GM23338 (cell line): ENCODE measurements around the gene SIRT3. TPM values are rescaled to one million over a fixed set of nuclear protein-coding genes. Genes with fewer than 3 reads are reported as not detected.

Experiments
- ATAC-seq: fragments of 200-7000 bp; cut with Tn5 transposase; 3 replicates; pipeline ENCODE4 v1.9.1; 2020
- DNase-seq: peaks from one replicate; pipeline ENCODE4 v3.0.0-alpha.2; 2015; ENCODE audit warnings: low spot score
- H2AFZ ChIP-seq: fragments of 200-600 bp; sonication (generic); 2 replicates; pipeline ENCODE4 v1.8.0; 2016; ENCODE audit warnings: antibody characterized with exemption, mild to moderate bottlenecking, moderate library complexity
- H3F3A ChIP-seq: fragments of 200-600 bp; sonication (generic); replicated peaks from 2 replicates; pipeline ENCODE4 v1.8.0; 2017; ENCODE audit warnings: antibody characterized with exemption, mixed run types, low read depth
- H3K27ac ChIP-seq: fragments of 200-600 bp; sonication (generic); 2 replicates; pipeline ENCODE4 v1.6.1; 2016; ENCODE audit warnings: low read depth
- H3K27me3 ChIP-seq: fragments of 200-600 bp; sonication (generic); 2 replicates; pipeline ENCODE4 v1.8.0; 2016; ENCODE audit warnings: mild to moderate bottlenecking, mixed run types, moderate library complexity; ENCODE audit not compliant: insufficient read depth
- H3K36me3 ChIP-seq: fragments of 200-600 bp; sonication (generic); 2 replicates; pipeline ENCODE4 v1.8.0; 2016; ENCODE audit warnings: mild to moderate bottlenecking; ENCODE audit not compliant: insufficient read depth
- H3K4me1 ChIP-seq: fragments of 200-600 bp; sonication (generic); 2 replicates; pipeline ENCODE4 v1.8.0; 2016; ENCODE audit warnings: mild to moderate bottlenecking, moderate library complexity; ENCODE audit not compliant: insufficient read depth
- H3K4me2 ChIP-seq: fragments of 200-600 bp; sonication (generic); 2 replicates; pipeline ENCODE4 v1.7.1; 2017; ENCODE audit warnings: mixed run types
- H3K4me3 ChIP-seq: fragments of 200-600 bp; sonication (generic); 2 replicates; pipeline ENCODE4 v1.6.1; 2016; ENCODE audit warnings: mixed run types
- H3K79me2 ChIP-seq: fragments of 200-600 bp; sonication (generic); replicated peaks from 2 replicates; pipeline ENCODE4 v1.8.0; 2017; ENCODE audit warnings: mild to moderate bottlenecking; ENCODE audit not compliant: insufficient read depth
- H3K9me2 ChIP-seq: fragments of 200-600 bp; sonication (generic); 2 replicates; pipeline ENCODE4 v1.8.0; 2017; ENCODE audit not compliant: insufficient read depth
- H4K20me1 ChIP-seq: fragments of 200-600 bp; sonication (generic); replicated peaks from 2 replicates; pipeline ENCODE4 v1.8.0; 2017; ENCODE audit warnings: mild to moderate bottlenecking; ENCODE audit not compliant: insufficient read depth
- H3K27ac Mint-ChIP-seq: 2 replicates; pipeline ENCODE4 v1.8.0; 2020; ENCODE audit warnings: inconsistent platforms, mild to moderate bottlenecking, moderate library complexity, mixed read lengths
- H3K27me3 Mint-ChIP-seq: 3 replicates; pipeline ENCODE4 v1.8.0; 2022; ENCODE audit warnings: low read depth, mild to moderate bottlenecking, moderate library complexity, mixed read lengths, inconsistent platforms; ENCODE audit not compliant: insufficient read depth, poor library complexity
- H3K36me3 Mint-ChIP-seq: 3 replicates; pipeline ENCODE4 v1.8.0; 2021; ENCODE audit warnings: low read depth, mild to moderate bottlenecking, inconsistent platforms, moderate library complexity, mixed read lengths
- H3K4me1 Mint-ChIP-seq: 3 replicates; pipeline ENCODE4 v1.8.0; 2020; ENCODE audit warnings: mild to moderate bottlenecking, inconsistent platforms, mixed read lengths
- H3K4me3 Mint-ChIP-seq: 3 replicates; pipeline ENCODE4 v1.8.0; 2021; ENCODE audit warnings: moderate library complexity, mild to moderate bottlenecking, inconsistent platforms, mixed read lengths
- H3K9me3 Mint-ChIP-seq: 3 replicates; pipeline ENCODE4 v1.8.0; 2020; ENCODE audit warnings: moderate library complexity, mild to moderate bottlenecking, inconsistent platforms, mixed read lengths
- CREB1 ChIP-seq: fragments of 250-450 bp; sonication (Bioruptor Pico); IDR thresholded peaks from 2 replicates; pipeline ENCODE4 v1.5.0; 2020; ENCODE audit warnings: low read depth, mild to moderate bottlenecking, moderate library complexity
- CTCF ChIP-seq, 2 experiments: fragments of 200-600 bp in 1 of 2; sonication (generic) in 1 of 2; conservative IDR thresholded peaks; 2 replicates each; pipeline versions ENCODE4 v1.5.1 to v1.6.1; 2016 to 2017; ENCODE audit warnings: antibody characterized with exemption in 2 of 2, low read depth in 2 of 2, mild to moderate bottlenecking in 2 of 2, moderate library complexity in 1 of 2
- ETS1 ChIP-seq: IDR thresholded peaks from 2 replicates; pipeline ENCODE4 v1.6.1; 2016; ENCODE audit warnings: antibody characterized with exemption
- NANOG ChIP-seq: IDR thresholded peaks from 2 replicates; pipeline ENCODE4 v1.6.1; 2016; ENCODE audit warnings: antibody characterized with exemption, borderline replicate concordance
- ZNF462 ChIP-seq: fragments of 250-450 bp; sonication (Bioruptor Pico); IDR thresholded peaks from 2 replicates; pipeline ENCODE4 v1.5.0; 2020; ENCODE audit warnings: mild to moderate bottlenecking, moderate library complexity
- polyA plus RNA-seq: library from polyadenylated mRNA; unstranded; fragments of >200 nt; fragmentation: Nextera tagmentation; extraction: Ambion mirVana; gene quantifications from 2 replicates; pipeline ENCODE4 v1.2.1, GENCODE V29; 2016
- total RNA-seq: library from RNA; depleted of rRNA; stranded (reverse); fragments of >200 nt; shearing (Covaris generic); gene quantifications from 2 replicates; pipeline ENCODE4 v1.2.3, GENCODE V29; 2014

SIRT3 gene
- total and polyA plus RNA-seq, 2 experiments from 2014 or later = 7.0 to 11.4 TPM

GRCh38 chr11:266676-267439 lies 30.7 kb upstream of the SIRT3 start (continued):
- TF ChIP-seq ZNF462 (CRISPR knock-in tag) = no peak
- TF ChIP-seq CTCF (conservative IDR thresholded peaks at IDR 0.05; ENCODE audit: low read depth in 2 of 2) = no peak
- TF ChIP-seq NANOG = no peak

GRCh38 chr11:261624-262023 lies 25.5 kb upstream of the SIRT3 start:
- Histone ChIP-seq H3K4me1 (no peaks in the 10 kb centered on the region), H3K4me2 (no peak overlapping the region), H3K9me2 (no peaks in the 10 kb centered on the region), H4K20me1 (no peaks in the 10 kb centered on the region), H3K36me3 (0 out of 2 replicates have a peak, but pooled peaks cover 5% of the 10 kb centered on the region), H3K27ac (no peak overlapping the region), H3K79me2 (no peaks in the 10 kb centered on the region), H3K4me3 (no peak overlapping the region), H2AFZ (no peak overlapping the region), H3F3A (no peaks in the 10 kb centered on the region), H3K27me3 (no peaks in the 10 kb centered on the region)
- DNase-seq (no peak), ATAC-seq (no peak)
- H3K4me1 Mint-ChIP-seq = no peaks in the 10 kb centered on the region; the same call in 2 of the 3 replicates
- H3K27me3 Mint-ChIP-seq = peaks cover 5% of the 10 kb centered on the region
- H3K4me3 Mint-ChIP-seq = no peak overlapping the region
- no peak overlapping the region for H3K27ac Mint-ChIP-seq
- peaks cover 13% of the 10 kb centered on the region; the same call in 2 of the 3 replicates for H3K36me3 Mint-ChIP-seq
- TF ChIP-seq CREB1 (CRISPR knock-in tag) (no peak), ETS1 (no peak)
- peaks cover 36% of the 10 kb centered on the region for H3K9me3 Mint-ChIP-seq
